ENCODE measurements around the gene C11orf24.
"Not testable (repeated sequence)": the region's sequence is repeated elsewhere in the genome, so short reads cannot be mapped to it uniquely, and the experiment has no call there.

Gene C11orf24

GRCh38 chr11:68255526-68255925 lies 16.2 kb downstream of the C11orf24 start:
- no peak for DNase-seq (ENCODE audit: low spot score)
- FAIRE-seq: no peak

- FAIRE-seq (no peak), DNase-seq (ENCODE audit: low spot score) (no peak)
Measured at GRCh38 chr11:68254421-68254820, 17.4 kb downstream of the C11orf24 start.

DNA sequence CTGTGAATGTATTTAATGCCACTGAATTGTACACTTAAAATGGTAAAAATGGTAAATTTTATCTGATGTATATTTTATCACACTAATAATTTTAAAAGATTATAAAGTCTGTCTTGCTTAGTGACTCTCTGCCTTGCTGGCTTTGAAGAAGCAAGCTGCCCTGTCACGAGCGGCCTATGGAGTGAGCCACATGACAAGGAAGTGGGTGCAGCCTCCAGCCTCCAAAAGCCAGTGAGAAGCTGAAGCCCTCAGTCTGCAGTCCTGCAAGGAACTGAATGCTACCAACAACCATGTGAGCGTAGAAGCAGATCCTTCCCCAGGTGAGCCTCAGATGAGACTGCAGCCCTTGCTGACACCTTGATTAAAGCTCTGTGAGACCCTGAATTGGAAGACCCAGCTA lies 20.0 kb downstream of the C11orf24 start:
- DNase-seq (ENCODE audit: low spot score): no peak
- FAIRE-seq: no peak

- not testable (repeated sequence) for DNase-seq (ENCODE audit: low spot score); FAIRE-seq
Measured at GRCh38 chr11:68244912-68245311, 26.9 kb downstream of the C11orf24 start.

DNA sequence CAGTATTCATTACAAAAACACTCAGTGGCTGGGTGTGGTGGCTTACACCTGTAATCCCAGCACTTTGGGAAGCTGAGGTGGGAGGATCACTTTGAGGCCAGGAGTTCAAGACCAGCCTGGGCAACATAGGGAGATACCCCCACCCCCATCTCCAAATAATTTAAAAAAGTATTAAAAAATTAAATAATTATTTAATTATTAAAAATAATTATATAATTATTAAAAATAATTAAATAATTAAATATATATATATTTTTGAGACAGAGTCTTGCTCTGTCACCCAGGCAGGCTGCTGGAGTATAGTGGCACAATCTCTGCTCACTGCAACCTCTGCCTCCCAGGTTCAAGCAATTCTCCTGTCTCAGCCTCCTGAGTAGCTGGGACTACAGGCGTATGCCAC lies 27.9 kb downstream of the C11orf24 start:
- not testable (repeated sequence) for DNase-seq (ENCODE audit: low spot score); FAIRE-seq

GRCh38 chr11:68242616-68243015 lies 29.2 kb downstream of the C11orf24 start:
- no peak for DNase-seq (ENCODE audit: low spot score)
- no peak for FAIRE-seq

GRCh38 chr11:68231621-68232020 lies 40.2 kb downstream of the C11orf24 start:
- FAIRE-seq (no peak), DNase-seq (ENCODE audit: low spot score) (no peak)

DNA sequence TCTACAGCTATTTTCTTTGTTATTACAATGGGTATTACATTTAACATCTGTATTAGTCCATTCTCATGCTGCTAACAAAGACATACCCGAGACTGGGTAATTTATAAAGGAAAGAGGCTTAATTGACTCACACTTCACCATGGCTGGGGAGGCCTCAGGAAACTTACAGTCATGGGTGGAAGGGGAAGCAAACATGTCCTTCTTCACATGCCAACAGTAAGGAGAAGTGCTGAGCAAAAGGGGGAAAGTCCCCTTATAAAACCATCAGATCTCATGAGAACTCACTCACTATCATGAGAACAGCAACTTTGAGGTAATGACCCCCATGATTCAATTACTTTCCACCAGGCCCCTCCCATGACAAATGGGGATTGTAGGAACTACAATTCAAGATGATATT lies 42.2 kb downstream of the C11orf24 start:
- no peak for FAIRE-seq
- DNase-seq (ENCODE audit: low spot score): no peak

DNA sequence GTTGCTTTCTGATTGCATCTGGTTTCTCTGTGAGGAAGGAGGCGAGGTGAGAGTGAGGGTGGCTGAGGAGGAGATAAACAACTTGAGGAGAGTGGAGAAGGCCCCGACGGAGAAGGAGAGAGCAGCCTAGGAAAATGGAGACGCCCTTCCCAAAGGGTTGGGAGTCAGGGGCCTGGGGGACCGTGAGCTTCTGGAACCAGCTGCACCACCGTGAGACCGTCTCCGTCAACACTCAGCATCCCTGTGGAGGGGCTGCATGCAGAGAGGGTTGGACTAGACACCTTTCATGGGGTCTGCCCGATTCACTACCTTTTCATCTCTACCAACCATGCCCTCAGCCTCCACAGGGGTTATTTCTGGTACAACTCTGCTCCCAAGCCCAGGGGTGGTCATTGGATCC lies 45.4 kb downstream of the C11orf24 start:
- no peak for FAIRE-seq
- DNase-seq (ENCODE audit: low spot score): no peak

DNA sequence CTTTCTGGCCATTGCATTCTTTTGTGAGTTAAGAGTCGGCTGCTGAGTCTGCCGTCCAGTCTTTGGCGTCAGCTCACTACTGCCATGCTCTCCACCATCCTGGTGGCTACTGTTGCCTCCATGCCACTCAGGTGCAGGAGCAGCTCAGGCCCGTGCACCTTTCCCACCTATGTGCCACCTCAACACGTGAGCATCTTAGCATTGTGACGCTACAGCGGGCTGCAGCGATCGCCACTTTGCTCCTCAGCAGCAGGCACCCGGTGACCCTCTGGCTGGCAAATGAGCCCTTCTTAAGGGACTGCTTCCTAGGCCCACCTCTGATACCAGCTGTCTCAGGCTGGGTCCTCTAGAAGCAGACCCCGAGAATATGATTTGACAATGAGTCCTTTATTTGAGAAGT lies 47.2 kb downstream of the C11orf24 start:
- no peak for DNase-seq (ENCODE audit: low spot score)
- no peak for FAIRE-seq

GRCh38 chr11:68223275-68223674 lies 48.5 kb downstream of the C11orf24 start:
- no peak for DNase-seq (ENCODE audit: low spot score)
- no peak for FAIRE-seq

GRCh38 chr11:68221406-68221805 lies 50.4 kb downstream of the C11orf24 start:
- no peak for FAIRE-seq

GRCh38 chr11:68216171-68216938 lies 55.4 kb downstream of the C11orf24 start:
- no peak for DNase-seq (ENCODE audit: low spot score)
- FAIRE-seq: no peak

More at GRCh38 chr11:68221406-68221805, 50.4 kb downstream of the C11orf24 start:
- no peak for DNase-seq (ENCODE audit: low spot score)

GRCh38 chr11:68215524-68216170 lies 56.1 kb downstream of the C11orf24 start:
- FAIRE-seq (no peak), DNase-seq (ENCODE audit: low spot score) (no peak)

- no peak for DNase-seq (ENCODE audit: low spot score)
- FAIRE-seq: no peak
Measured at GRCh38 chr11:68215087-68215445, 56.7 kb downstream of the C11orf24 start.

DNA sequence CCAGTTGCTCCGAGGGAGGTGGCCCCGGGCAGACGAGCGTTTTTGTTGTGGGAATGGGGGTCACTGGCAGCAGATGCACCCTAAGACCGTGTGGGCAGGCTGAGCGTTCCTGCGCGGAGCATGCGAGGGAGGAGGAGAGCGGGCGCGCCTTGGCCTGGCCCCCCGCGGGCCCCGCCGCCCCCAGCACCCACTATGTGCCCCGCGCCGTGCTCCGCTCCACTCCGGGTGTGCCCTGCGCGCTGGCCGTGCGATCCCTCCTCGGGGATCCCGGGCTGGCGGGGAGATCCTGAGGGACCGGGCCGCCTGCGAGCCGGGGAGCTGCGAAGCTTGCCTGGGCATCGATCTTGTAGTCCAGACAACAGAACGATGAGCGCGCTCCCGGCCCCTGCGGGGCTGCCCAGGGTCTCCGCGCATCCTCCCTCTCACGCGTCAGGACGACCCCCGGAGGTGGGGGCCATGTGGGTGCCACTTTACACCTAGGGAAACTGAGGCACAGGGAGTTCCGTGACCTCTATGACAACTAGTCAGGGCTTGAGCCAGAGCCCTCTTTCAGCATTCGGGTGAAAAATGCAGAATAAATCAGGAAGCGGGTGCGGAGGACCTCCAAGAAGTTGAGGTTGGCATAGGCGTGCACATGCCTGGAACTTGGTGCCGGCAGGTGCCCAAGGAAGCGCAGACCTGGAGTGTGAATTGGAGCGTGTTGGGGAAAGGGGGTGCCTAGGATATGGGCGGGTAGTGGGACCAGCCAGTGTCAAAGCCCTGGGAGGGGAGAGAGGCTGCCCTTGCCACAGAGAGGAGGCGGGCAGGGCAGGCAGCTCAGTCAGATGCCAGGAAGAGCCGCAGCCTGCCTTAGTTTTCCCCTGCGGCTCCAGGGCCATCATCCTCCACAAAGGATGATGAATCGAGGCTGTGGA lies 57.3 kb downstream of the C11orf24 start:
- DNase-seq (ENCODE audit: low spot score) (peak; percentile 25), FAIRE-seq (no peak)

DNA sequence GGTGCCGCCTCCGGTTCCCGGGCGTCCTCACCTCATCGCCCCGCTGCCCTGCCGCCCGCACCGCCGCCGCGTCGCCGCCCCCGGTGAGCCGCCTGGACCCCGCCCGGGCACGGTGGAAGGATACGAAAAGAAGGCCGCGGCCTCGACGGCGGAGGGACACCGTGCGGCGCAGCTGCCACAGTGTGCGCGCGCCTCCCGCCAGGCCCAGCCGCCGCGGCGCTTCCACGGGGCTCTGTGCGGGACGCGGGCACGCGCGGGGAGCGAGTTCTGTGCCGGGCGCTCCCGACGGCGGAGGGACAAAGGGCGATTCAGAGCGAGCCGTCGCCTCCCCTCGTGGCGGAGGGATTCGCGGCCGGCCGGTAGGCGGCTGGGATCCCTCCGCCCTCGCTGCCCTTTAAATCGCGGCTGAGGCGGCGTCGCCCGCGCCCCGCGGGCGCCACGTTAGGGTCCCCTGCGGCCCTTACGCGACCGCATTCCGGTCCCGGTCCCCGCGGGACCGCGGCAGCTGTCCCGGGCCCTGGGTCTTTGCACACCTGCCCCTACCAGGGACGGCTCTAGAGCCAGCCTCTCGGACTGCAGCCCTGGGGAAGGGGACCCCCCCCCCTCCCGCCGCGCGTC lies 58.1 kb downstream of the C11orf24 start:
- DNase-seq (ENCODE audit: low spot score): peak; percentile 85
- peak; percentile 59 for FAIRE-seq

DNA sequence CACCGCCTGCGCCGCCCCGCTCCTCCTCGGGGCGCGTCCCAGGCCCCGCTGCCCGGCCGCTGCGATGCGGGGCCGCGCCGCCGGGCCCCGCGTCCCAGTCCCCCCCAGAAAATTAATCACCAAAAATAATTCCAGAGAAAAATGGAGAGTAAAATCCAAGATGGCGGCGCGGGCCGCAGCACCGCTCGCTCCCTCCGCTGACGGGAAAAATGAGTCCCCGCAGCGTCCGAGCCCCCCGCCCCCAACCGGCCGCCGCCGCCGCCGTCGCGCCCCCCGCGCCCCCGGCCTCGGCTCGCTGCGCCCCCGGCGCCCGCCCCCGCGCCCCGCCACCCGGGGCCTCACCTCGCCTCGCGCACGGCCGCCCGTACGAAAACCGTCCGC lies 58.6 kb downstream of the C11orf24 start, which contains the start of gene KMT5B:
Gene KMT5B (minus strand): TSS at position 162 of the 381 bp plus-strand sequence. CDS start 23,220 bp downstream, outside the sequence.
- no peak for DNase-seq (ENCODE audit: low spot score)
- FAIRE-seq: no peak

DNA sequence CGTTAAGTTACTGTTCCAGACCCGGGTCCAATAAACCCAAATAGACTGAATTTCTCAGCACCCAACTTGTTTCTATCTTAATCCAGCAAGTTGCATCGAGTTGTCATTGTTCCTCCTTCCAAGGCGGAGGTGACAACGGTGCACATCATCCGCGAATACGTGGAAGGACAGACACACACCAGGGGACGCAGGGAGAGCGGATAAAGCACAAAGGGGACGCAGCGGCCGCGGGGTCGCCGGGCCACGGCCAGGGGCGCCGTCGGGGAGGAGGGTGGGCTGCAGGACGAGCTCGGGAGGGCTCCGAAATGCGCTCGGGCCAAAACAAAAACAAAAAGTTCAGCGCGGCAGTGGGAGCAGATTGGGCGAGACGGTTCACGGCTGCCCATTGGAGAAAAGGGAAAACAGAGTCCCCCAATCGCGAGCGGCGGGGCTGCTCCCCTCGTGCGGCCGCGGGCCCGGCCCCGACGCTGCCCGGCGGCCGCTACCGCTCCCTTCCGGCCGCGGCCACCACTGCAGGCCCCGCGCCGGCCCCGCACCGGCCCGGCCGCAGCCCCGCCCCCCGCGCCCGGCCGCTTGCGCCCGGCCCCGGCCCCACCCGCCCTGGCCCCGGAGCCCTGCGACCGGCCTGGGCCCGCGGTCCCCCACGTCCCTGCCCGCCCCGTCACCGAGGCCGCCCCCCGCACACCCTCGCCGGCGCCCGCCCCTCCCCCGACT lies 59.2 kb downstream of the C11orf24 start:
- DNase-seq (ENCODE audit: low spot score) (peak; percentile 88), FAIRE-seq (no peak)

- FAIRE-seq (no peak), DNase-seq (ENCODE audit: low spot score) (no peak)
Measured at GRCh38 chr11:68211546-68211945, 60.2 kb downstream of the C11orf24 start.

Measured in urothelium cell line (cell line).